Activated naive CD8-positive, alpha-beta T cell treated with anti-CD3 and anti-CD28 coated beads, Interleukin-2, amount 50 U/mL, for 16 hours (primary cell): ENCODE data around the gene KRTAP5-1.

Experiments used
- DNase-seq: peaks from one replicate; pipeline ENCODE4 v3.0.0-alpha.2; 2020; ENCODE audit warnings: low read depth, low spot score

Gene KRTAP5-1

DNA sequence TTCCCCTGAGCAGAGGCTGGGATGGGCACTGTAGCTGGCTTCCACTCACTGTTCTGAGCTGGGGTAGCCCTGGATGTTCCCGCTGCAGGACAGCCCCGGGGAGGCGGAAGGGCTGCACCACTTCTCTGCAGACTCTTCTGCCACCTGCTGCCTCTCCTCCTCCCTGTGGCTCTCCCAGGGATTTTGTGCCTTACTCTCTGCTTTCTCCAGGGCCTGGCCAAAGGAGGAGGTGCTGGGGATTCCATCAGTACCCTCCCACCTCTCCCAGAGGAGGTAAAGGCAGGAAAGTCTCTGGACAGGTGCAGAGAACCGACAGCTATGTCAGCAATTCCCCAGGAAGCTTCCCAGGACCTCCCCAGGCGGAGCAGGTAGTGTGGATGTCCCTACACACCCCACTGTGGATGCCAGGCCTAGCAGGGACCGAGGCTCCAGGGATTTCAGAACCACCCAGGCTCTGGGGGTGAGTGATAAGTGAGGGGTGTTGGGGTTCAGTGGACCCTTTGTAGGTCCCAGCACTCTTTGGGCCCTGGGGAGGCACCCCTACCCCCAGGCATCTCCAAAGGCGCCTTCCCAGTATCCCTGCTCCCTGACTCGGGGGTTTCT, 24.3 kb downstream of the KRTAP5-1 start:
- DNase-seq, result no peak

DNA sequence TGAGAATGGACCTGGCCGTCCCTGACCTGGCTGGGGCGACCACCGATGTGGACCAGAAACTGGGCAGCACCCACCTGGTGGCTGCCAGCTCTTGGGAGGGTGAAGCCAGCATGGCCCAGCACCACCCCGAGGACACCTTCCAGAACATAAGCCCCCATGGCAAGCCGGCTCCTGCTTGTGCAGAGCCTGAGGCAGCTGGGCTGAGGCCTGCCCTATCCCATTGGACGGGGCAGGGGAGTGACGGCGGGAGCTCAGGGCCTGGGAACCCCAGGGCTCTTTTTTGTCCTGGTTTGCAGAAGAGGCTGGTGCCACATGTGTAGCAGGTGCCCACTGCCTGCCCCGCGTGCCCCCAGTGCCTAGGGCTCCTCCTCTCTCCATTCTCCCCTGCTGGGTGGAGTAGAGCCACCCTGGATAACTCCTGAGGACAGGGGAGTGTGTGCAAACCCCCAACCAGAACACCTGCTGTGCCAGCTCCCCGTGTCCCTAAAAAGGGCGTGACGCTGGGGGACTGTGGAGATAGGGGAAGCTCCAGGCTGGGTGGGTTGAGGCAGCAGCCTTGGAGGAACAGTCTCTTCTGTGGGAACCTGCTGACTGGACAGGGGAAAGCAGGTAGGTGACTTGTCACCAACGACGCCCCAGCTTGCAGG, 25.0 kb downstream of the KRTAP5-1 start:
- no peak for DNase-seq

DNA sequence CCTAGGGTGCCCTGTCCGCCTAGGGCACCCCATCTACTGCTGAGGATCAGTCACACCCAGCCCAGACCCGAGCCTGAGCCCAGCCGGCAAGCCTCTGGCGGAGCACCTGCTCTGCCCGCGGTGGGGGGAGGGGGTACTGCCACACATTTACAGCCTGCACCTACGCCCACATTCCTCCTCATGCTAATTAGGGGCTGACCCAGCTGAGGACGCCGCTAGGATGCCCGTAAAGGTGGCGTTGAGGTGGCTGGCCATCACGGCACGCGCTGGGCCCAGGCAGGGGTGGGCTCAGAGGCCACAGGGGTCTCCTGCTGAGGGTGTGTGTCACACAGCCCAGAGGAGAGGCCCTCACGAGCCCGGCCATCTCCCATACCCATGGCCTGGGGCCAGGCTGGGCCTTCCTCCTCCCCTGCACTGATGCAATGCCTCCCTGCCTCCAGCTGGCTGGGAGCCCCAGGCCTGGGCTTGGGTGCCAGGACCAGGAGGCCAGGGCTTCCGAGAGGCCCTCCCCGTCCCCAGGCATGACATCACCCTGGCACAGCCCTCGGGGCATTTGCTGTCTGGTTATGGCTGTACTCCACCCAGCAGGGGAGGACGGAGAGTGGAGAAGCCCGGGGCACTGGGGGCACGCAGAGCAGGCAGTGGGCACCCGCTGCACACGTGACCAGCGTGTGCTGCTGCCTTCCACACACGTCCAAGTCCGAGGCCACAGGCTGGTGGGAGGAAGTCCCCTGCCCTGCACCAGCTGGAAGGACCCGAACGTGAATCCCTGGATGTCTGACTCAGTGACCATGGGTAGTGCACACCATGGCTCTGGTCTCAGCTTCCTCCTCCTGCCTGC, 25.8 kb downstream of the KRTAP5-1 start:
- DNase-seq, result no peak

DNA sequence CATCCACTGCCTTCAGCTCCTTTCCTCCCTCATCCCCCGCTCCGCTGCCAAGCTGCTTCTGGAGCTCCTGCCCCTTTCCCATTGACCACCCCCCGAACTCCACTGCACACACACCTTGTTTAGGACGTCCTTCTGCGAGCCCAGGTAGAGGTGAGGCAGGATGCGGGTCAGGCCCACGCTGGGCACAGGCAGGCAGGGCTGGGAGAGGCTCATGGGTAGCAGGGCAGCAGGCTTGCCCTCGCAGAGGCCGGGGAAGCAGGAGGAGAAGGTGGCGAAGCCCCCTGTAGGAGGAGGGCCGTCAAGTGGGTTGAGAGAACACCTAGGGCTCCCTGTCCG, 26.3 kb downstream of the KRTAP5-1 start:
- no peak for DNase-seq

DNA sequence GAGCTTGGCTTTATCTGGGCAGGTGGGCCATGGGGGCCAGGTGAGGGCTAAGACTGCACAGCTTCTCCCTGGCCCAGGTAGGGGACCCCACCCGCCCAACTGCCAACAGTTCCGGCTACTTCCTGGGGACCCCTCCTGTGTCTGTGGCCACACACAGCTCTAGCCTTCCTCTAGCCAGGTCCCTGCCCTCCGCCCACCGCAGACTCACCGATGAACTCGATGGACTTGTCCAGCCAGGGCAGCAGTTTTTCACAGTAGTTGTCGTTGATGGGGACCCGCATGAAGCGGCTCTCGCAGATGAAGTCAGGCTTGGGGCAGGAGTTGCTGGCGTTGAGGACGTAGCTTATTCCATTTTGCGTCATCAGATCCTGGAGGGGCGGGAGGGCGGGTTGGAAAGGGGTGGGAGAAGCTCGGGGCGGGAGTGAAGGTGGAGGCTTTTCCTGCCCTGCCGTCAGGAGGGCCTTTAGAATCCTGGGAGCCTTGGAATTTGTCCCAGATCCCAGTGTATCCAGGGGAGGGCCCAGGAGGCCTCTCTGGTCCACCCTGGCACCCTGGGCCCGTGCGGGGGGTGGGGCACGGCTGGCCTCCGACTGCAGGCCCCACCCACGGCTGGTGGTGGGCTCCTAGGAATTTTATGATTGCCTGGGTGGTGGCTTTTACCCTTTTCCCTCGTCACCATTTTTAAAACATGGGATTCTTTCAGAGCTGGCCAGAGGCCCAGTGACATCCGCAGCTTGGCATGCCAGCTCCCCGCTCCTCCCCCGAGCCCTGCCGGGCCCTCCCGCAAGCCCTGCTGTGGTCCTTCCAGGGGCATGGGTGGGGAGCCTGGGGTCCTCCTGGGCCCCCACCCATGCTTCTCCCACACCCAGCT, 26.9 kb downstream of the KRTAP5-1 start:
- no peak for DNase-seq

DNA sequence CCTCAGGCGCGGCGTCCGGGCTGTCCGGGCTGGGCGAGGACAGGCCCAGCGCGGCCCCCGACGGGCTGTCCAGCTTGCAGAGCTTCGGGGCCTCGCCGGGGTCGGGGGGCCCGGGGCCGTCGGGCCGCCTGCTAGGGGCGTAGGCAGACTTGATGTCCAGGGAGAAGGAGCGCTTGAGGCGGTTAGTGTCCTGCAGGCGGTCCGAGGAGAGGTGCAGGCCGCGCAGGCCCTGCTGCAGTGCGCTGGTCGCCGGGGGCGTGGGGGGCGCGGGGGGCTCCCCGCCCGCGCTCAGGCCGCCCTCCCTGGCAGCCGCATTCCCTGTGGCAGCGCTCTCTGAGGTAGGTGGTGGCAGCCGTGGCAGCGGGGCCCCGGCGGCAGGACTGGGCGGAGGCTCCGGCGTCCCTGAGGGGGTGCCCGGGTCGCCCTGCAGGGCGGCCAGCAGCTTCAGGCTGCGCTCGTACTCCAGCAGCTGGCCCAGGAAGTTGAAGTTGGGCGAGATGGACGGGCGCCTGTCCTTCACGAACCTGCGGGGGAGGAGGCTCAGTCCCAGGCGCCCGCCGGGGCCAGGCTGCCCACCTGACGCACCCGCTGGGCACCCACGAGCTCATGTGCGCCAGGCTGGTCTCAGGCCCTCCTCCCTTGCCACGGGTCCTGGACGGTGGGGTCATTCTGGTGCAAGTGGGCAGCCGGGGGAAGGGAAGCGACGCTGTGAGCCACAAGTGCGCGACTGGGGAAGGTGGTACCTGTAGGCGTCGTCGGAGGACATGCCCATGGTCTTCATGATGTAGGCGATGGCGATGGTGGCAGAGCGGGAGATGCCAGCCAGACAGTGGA, 27.8 kb downstream of the KRTAP5-1 start:
- no peak for DNase-seq

DNA sequence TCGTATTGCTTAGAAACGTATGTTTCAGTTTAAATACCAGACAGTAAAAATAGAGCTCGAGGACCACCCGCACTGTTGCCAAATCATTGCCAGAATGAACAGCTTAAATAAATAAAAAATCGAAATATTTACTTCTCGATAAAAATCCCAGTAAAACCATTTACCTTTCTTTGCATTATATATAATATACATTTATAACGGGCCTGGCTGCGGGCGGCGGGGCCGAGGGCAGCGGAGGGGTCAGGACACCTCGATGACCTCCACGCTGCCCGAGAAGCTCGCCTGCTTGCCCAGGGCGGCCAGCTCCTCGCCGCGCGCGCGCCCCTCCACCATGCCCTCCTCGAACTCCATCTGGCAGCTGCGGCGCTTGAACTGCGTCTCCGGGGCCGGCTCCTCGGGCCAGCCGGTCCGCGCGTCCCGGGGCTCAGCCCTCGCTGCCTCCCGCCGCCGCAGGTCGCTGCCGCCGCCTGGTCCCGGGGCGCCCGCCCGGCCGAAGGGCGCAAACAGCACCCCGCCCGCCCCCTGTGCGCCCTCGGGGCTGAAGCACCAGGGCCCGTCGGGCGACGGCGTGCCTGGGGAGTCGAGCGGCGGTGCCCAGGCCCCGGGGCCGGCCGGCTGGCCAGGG, 28.7 kb downstream of the KRTAP5-1 start:
- no peak for DNase-seq

DNA sequence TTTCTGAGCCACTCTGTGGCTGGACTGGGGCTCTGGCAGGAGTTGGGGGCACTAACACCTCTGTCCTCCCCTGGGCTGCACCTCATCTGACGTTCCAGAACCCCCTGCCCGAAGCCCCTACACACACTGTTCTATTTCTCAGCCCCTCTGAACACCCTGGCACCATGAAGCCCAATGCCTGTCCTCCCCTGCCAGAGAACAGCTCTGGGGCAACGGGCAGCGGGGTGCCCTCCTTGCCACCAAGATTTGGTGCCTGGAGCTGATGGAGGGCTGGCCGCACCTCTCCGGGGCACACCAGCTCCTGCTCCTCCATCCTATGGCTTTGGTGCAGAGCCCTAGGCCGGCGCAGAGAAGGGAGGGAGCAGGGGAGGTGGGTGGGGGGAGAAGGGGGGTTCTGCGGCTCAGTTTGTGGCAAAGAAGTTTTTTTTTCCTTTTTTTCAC, 29.4 kb downstream of the KRTAP5-1 start:
- no peak for DNase-seq

DNA sequence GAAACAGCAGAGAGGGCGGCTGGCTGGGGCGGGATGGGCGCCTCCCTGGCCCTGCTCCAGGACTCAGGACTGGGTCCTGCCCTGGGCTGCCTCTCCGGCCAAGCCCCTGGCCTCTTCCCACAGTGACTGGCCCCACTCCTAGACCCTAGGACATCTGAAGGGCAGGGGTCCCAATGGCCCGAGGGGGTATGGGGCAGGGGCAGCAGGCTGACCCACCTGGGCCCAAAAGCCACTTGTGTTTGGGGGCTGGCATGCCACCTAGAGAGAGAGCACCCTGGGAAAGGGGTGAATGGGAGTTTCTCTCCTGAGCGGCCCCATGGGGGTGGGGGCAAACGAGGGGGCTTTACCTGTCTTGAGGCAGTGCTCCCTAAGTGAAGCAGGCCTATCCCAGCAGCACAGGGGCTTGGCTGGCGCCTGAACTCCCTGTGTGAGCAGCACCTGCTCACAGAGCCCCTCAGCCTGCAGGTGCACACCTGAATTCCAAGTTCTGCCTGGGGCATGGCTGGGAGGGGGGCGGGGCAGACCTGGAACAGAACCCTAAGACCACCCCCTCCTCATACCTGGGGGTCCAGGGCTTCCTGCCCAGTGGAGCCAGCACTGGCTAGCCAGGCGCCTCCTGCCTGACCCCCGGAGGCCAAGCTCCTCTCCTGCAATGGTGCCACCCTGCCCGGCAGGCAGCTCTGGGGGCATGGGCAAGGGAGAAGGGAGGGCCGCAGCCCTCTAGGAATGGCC, 29.9 kb downstream of the KRTAP5-1 start:
- no peak for DNase-seq

DNA sequence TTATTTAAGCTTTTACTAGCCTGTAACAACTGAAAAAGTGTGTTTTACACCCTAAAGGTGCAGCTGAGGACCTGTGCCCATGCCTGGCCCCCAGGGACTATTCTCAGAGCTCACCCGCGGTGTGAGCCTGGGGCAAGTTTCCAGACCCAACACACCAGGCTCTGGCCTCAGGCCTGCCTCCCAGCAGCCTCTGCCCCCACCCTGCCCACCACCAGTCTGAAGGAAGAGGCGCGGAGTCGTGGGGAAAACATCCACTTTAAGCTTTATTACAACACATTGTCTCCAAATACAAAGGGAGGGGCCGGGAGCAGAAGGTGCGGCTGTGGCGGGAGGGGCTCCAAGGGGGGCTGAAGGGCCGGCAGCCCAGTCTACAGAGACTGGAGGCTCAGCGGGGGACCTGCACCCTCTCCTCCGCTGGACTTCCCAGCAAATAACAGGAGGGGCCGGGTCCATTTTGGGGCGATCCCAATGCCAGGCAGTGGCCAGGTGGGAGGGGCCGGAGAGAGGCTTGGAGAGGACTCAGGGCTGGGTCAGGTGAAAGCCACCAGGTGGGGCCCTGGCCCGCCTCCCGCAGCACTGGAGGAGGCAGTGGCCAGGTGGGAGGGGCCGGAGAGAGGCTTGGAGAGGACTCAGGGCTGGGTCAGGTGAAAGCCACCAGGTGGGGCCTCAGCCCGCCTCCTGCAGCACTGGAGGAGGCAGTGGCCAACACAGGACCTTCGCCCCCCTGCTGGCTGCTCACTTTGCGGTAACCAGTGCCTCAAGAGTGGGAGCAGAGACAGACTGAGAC, 31.1 kb downstream of the KRTAP5-1 start:
- DNase-seq, result no peak

DNA sequence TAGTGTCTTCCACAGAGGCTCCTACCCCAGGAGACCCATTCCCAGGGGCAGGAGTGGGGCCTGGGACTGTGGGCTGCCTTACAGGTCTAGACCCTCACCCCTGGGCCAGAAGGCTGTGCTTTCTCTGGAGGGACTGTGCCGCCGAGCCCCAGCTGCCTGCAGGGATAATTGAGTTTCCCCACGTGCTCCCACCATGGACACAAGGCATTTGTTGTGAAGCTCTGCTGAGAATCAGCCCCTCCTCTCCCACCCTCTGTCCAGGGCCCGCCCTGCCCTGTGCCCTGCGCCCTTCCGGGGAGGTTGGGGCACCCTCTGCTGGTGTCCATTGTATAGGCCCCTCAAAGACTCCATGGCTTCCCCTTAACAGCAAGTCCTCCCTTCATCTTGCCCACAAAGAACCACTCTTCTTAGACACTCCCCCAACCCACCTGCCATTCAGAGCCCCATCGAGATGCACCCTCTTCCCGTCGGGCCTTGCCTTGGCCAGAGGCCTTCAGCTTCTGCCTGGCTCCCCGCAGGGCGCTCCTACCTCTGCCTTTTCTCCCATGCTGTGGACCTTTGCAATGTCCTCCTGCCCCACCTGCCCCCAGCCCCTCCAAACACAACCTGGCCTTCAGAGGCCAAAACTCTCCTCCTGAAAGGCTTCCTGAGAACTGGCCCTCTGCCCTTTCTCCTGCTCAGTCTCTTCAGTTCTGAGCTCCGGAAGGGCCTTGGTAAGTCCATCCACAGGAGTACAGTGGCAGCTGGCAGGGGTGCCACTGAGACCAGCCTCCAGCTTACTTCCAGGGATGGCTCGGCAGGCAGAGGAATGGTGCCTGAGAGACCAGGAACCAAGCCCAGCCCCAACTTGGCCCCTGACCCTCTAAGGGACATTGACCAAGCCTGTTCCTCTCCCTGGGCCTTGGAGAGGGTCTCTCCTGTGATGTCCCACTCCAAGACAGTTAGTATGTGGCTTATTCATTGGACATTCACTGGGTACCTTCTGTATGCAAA, 35.4 kb downstream of the KRTAP5-1 start:
- DNase-seq, result no peak

DNA sequence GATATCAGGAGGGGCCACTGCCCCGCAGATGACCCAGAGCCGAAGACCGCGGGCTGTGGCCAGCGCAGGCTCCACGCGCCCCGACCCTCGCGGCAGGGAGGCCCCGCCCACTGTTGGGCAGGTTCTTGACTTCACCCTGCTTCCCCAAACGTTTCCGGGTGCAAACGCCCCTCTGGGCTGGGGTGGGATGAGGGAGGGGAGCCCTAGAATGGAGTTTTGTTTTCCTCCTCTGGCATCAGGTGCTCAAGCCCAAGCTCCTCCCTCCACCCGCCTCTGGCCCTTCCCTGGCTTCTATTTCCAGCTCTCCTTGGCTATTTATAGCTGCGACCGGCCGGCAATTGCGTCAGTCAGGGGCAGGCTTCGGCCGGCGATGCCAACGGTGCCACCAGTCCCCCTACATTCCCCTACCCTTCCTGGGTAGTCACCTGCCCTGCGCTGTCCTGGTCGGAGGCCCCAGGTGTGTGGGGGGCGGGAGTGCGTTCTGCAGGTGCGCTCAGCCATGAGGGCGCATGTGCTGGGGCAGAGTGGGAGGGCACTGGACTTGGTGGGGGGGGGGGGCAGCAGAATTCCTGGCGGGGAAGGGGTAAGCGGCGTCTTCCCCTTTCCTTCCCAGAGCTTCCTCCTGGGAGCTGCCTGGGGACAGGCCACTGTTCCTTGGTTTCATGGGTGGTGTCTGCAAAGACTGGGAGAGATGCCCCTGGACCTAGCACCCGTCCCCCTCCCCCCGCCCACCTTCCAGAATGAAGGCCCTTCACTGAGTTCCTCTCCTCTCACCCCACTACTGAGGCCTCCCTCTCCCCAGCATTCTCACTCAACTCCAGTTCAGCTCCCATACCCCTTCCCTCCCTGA, 36.6 kb downstream of the KRTAP5-1 start:
- no peak for DNase-seq

DNA sequence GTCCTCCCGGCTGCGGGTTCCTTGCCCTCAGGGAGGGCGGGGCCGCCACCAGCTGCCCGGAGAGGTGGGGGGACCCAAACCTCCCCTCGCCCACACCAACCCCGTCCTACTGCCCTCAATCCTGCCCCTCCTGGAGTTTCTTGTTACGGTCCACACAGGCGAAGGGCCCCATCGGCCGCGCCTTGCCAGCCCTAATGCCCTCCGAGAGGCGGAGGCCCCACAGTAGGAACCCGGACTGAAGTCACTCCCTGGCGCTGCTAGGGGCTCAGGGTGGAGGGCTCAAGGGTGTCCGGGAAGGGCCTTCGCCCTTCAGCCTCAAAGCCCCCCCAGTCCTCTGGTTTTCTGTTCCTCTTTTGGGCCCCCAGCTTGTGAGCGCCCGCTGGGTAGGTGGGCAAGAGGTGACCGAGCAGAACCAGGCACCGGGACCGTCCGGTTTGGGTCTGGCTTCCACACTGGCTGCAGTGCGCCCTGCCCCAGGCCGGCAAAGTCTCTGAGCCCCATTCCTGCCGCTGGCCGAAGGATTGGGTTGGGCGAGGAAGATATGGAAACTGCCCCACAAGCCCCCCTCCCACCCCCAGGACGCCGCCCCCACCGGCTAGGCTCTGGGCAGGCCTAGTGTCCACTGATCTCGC, 37.5 kb downstream of the KRTAP5-1 start:
- DNase-seq, result no peak

DNA sequence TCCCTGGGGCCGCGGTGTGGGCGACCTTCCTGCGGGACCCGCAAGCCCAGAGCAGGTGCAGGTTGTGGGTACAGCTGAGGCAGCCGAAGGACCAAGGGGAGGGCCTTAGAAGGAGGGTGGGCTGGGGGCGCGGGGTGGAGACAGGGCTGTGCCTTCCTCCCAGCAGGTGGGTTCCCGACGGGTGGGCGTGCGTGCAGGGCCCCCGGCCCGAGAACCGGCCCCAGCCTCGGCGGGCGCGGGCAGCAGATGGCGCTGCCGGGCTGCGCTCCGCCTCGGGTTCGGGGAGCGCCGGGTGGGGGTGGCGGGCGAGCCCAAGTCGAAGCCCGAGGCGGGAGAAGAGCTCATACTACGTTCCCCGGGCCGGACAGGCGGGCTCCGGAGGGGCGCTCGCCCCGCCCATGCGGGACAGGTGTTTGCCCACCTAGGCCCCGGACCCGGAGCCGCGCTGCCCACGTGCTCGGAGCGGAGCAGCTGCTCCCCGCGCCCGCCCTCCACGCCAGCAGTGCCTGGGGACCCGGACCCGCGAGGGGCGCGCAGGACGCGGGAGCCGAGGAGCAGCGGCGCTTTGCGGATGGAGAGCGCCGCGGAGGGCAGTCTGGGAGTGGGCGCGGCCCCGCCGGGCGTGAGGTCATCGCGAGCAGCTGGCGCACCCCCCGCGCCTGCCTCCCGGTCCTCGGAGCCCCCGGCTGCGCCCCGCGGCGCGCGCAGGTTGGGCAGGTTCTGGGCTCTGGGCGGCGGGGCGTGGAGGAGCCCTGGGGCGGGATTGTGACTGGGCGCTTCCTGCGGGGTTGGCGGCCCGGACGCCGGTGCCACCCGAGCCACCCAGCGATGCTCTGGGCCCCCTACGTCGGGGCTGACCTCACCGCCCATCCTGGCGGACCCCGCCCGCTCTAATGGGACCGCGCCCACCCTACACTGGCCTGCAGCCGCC, 38.3 kb downstream of the KRTAP5-1 start:
- DNase-seq, result no peak

DNA sequence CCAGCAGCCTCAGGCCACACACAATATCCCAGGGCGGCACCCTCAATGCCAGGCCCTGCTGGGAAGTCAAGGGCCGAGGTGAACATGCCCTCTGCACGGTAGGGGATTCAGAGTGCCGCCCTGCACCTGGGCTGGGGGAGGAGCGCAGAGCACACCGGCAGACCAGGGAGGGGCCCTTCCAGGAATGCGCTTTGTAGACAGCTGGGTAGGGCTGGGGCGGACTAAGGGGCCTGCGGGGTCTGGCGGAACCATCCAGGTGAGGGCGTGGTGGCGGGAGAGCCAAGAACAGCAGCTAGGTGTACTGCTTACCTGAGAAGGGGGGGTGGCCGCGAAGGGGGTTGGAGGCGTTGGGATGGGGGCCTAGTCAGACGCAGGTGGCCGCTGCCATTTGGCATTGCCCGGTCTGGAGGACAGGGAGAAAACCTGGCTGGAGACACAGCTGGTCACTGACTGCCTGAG, 39.0 kb downstream of the KRTAP5-1 start:
- DNase-seq, result no peak
